ENCODE results near the gene TMEM176A. TPM values are rescaled to one million over a fixed set of nuclear protein-coding genes. Genes with fewer than 3 reads are reported as not detected.

TMEM176A gene
- total and polyA plus RNA-seq, 2 donors from 2014 or later = 288 to 513 TPM

DNA sequence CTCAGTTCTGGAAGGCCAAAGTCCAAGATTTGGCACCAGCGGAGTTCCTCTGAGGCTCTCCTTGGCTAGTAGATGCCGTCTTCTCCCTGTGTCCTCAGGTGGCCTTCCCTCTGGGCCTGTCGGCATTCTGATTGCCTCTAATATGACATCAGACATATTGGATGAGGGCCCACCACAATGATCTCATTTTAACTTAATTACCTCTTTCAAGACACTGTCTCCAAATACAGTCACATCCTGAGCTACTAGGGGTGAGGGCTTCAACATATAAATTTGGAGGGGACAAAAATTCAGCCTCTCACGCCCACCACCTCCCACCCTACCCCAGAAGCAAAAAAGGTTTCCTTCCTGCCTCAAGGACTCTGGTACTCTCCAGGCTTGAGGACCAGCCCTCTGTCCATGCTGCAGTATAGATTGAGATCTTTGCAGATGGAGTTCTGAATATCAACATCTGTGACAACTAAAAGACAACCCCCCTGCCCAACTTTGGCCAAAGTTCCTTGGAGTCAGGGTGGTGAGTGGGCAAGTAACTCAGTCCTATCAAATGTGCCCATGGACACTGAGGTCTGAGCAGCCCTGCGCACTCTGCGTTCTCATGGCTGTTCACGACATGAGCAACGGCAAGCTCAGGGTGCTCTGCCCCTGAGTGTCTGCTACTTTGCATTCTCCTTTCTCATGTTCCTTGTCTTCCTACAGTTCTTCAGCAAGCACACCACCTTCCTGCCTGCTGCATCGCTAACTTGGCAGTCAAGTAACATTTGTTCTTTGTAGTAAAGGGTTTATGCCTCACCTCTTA is 11.9 kb upstream of the TMEM176A start:
- Histone ChIP-seq H3K36me3 (ENCODE audit: control insufficient read depth in 2 of 3, insufficient read depth in 3 of 3, low read length in 3 of 3) (peaks cover 0 to 12% (median 11%) of the 10 kb centered on the region in 3 donors), H3K4me3 (ENCODE audit: low read length in 3 of 3) (no peak overlapping the region), H3K4me1 (ENCODE audit: control insufficient read depth in 2 of 3, insufficient read depth in 2 of 3, low read depth in 1 of 3, low read length in 3 of 3) (peaks cover 0 to 19% (median 11%) of the 10 kb centered on the region in 3 donors), H3K9me3 (ENCODE audit: control insufficient read depth in 2 of 3, insufficient read depth in 1 of 3, low read length in 3 of 3) (no peaks in the 10 kb centered on the region), H3K27ac (ENCODE audit: low read depth in 2 of 2, low read length in 2 of 2) (peak overlapping the region; percentile 61 to 86), H3K9ac (ENCODE audit: low read length in 3 of 3) (no peak overlapping the region), H3K27me3 (ENCODE audit: control insufficient read depth, insufficient read depth, low read length) (no peaks in the 10 kb centered on the region)
- TF ChIP-seq, protein P1, sequence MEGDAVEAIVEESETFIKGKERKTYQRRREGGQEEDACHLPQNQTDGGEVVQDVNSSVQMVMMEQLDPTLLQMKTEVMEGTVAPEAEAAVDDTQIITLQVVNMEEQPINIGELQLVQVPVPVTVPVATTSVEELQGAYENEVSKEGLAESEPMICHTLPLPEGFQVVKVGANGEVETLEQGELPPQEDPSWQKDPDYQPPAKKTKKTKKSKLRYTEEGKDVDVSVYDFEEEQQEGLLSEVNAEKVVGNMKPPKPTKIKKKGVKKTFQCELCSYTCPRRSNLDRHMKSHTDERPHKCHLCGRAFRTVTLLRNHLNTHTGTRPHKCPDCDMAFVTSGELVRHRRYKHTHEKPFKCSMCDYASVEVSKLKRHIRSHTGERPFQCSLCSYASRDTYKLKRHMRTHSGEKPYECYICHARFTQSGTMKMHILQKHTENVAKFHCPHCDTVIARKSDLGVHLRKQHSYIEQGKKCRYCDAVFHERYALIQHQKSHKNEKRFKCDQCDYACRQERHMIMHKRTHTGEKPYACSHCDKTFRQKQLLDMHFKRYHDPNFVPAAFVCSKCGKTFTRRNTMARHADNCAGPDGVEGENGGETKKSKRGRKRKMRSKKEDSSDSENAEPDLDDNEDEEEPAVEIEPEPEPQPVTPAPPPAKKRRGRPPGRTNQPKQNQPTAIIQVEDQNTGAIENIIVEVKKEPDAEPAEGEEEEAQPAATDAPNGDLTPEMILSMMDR (IDR thresholded peaks at IDR 0.05; ENCODE audit: borderline replicate concordance, extremely low read depth, insufficient read depth) = no peak
- no peak for FAIRE-seq
- DNase-seq = no peak
- intact Hi-C loops (cut with DNase I) = no loop called here

DNA sequence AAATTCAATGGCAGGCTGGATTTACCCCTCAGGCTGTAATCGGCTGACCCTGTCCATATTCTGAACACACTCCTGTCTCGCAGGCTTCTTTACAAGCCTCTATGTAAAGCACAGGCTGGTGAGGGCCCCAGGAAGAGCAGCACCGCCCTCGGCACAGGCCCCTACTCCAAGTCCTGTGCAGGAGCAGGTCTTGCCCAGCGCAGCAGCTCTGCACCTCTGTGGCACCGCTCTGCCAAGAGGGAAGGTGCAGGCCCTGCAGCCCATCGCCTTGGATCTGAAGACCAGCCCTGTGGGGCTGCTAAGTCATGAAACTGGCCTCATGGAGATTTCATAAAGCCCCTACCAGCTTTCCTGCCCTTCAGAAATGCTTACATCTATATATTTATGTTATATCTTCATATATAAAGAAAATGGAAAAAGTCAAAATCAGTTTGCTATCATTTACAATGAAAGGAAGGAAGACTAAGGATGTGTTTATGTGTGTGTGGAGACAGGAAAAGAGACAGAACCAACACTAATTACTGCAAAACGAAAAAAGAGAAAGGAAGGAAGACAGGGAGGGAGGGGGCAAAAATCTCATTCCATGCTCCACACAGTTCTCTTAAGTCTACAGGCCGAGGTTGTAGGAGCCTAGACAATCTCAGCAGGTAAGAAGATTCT is 10.0 kb upstream of the TMEM176A start:
- intact Hi-C loops (cut with DNase I) = no loop called here

DNA sequence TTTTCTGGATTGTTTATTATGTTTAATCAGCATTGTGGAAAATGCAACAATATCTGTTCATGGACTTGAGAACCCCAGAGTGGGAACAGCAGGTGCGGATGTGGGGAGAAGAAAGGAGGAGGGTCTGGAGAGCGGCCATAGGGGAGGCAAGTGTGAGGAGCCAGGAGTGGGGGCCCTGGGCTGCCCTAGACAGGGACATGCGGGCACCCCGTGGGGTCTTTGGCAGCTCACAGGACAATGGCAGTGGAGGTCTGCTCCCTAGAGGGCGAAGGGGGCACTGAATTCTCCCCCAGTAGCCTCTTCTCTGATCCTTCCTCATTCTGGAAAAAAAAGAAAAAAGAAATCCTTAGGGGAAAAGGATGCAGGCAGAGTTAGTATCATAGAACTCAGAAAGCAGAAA is 9.3 kb upstream of the TMEM176A start:
- Histone ChIP-seq H3K9ac (ENCODE audit: low read length in 3 of 3) (no peak overlapping the region), H3K36me3 (ENCODE audit: control insufficient read depth in 2 of 3, insufficient read depth in 3 of 3, low read length in 3 of 3) (peaks cover 0 to 21% (median 18%) of the 10 kb centered on the region in 3 donors), H3K9me3 (ENCODE audit: control insufficient read depth in 2 of 3, insufficient read depth in 1 of 3, low read length in 3 of 3) (no peaks in the 10 kb centered on the region), H3K4me1 (ENCODE audit: control insufficient read depth in 2 of 3, insufficient read depth in 2 of 3, low read depth in 1 of 3, low read length in 3 of 3) (peaks cover 0 to 14% (median 6%) of the 10 kb centered on the region in 3 donors), H3K27ac (ENCODE audit: low read depth in 2 of 2, low read length in 2 of 2) (no peak overlapping the region), H3K27me3 (ENCODE audit: control insufficient read depth, insufficient read depth, low read length) (peaks cover under 1% of the 10 kb centered on the region), H3K4me3 (ENCODE audit: low read length in 3 of 3) (no peak overlapping the region)
- TF ChIP-seq, protein P1 (IDR thresholded peaks at IDR 0.05; ENCODE audit: borderline replicate concordance, extremely low read depth, insufficient read depth) = no peak
- FAIRE-seq = no peak
- intact Hi-C loops (cut with DNase I) = no loop called here
- no peak for DNase-seq

More for the DNA sequence above, 10.0 kb upstream of the TMEM176A start:
- Histone ChIP-seq H3K4me1 (ENCODE audit: control insufficient read depth in 2 of 3, insufficient read depth in 2 of 3, low read depth in 1 of 3, low read length in 3 of 3) (peaks cover 0 to 14% (median 6%) of the 10 kb centered on the region in 3 donors), H3K27ac (ENCODE audit: low read depth in 2 of 2, low read length in 2 of 2) (no peak overlapping the region), H3K36me3 (ENCODE audit: control insufficient read depth in 2 of 3, insufficient read depth in 3 of 3, low read length in 3 of 3) (peaks cover 0 to 17% (median 11%) of the 10 kb centered on the region in 3 donors), H3K27me3 (ENCODE audit: control insufficient read depth, insufficient read depth, low read length) (no peaks in the 10 kb centered on the region), H3K9ac (ENCODE audit: low read length in 3 of 3) (no peak overlapping the region), H3K4me3 (ENCODE audit: low read length in 3 of 3) (no peak overlapping the region), H3K9me3 (ENCODE audit: control insufficient read depth in 2 of 3, insufficient read depth in 1 of 3, low read length in 3 of 3) (no peaks in the 10 kb centered on the region)
- FAIRE-seq = no peak
- TF ChIP-seq, protein P1 (IDR thresholded peaks at IDR 0.05; ENCODE audit: borderline replicate concordance, extremely low read depth, insufficient read depth) = no peak
- DNase-seq = no peak

Data from kidney (tissue), 14 donors.